ENCODE results near the gene CSNK1G1.

- TF ChIP-seq, protein P1, sequence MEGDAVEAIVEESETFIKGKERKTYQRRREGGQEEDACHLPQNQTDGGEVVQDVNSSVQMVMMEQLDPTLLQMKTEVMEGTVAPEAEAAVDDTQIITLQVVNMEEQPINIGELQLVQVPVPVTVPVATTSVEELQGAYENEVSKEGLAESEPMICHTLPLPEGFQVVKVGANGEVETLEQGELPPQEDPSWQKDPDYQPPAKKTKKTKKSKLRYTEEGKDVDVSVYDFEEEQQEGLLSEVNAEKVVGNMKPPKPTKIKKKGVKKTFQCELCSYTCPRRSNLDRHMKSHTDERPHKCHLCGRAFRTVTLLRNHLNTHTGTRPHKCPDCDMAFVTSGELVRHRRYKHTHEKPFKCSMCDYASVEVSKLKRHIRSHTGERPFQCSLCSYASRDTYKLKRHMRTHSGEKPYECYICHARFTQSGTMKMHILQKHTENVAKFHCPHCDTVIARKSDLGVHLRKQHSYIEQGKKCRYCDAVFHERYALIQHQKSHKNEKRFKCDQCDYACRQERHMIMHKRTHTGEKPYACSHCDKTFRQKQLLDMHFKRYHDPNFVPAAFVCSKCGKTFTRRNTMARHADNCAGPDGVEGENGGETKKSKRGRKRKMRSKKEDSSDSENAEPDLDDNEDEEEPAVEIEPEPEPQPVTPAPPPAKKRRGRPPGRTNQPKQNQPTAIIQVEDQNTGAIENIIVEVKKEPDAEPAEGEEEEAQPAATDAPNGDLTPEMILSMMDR (IDR thresholded peaks at IDR 0.05; ENCODE audit: low read length), result no peak
- no peak for TF ChIP-seq EZH2 (IDR thresholded peaks at IDR 0.05; ENCODE audit: borderline replicate concordance, low read length)
These were observed 123.6 kb downstream of the CSNK1G1 start for GRCh38 chr15:64232400-64232799.

Measured in OCI-LY1 (cell line).